ENCODE measurements around the gene TNS3. TPM values are rescaled to one million over a fixed set of nuclear protein-coding genes. Genes with fewer than 3 reads are reported as not detected.

TNS3 gene
- total and polyA plus RNA-seq, 2 of the 13 experiments (the other 11 are each of a cell fraction or from before 2014, with no cell fraction given) = 52.9 to 55.7 TPM

GRCh38 chr7:47241112-47242065, 340.5 kb downstream of the TNS3 start:
- H3K4me2 ChIP-seq (ENCODE audit: low read depth, low read length) = no peak overlapping the region
- in situ Hi-C loops (cut with HindIII; ENCODE audit: extremely low pct_ligation_motif_present, low pct_unique_long_range_greater_than_20kb) = no loop called here
- no peak overlapping the region for H2AFZ ChIP-seq (ENCODE audit: low read length)
- POLR2A ChIA-PET = no interaction called here
- H3K79me2 ChIP-seq (ENCODE audit: insufficient read depth, low read length) = no peaks in the 10 kb centered on the region
- H3K9ac ChIP-seq (ENCODE audit: insufficient read depth, low read depth, low read length) = no peak overlapping the region
- no peak overlapping the region for H3K4me3 ChIP-seq (replicated peaks in 1 of 3; ENCODE audit: insufficient read depth in 1 of 3, low read depth in 2 of 3, low read length in 3 of 3)
- intact Hi-C loops (cut with micrococcal nuclease; ENCODE audit: unreplicated experiment) = no loop called here
- H3K27ac ChIP-seq (ENCODE audit: extremely low read length, insufficient read depth, low read length) = no peak overlapping the region
- DNase-seq (ENCODE audit: low spot score) = no peak
- CTCF ChIA-PET (ENCODE audit: low intra/inter-chr PET ratio, low total read pairs) = no interaction called here
- FAIRE-seq = no peak
- peaks cover 0 to 18% of the 10 kb centered on the region in 2 experiments; a peak in 3 of 5 replicates for H3K27me3 ChIP-seq (ENCODE audit: control insufficient read depth in 1 of 2, insufficient read depth in 2 of 2, low read length in 2 of 2)
- H3K4me1 ChIP-seq (ENCODE audit: insufficient read depth, low read length) = peaks cover 8% of the 10 kb centered on the region; the same call in 1 of the 2 replicates
- H3K9me3 ChIP-seq (ENCODE audit: low read length) = no peaks in the 10 kb centered on the region
- ATAC-seq = no peak
- no peaks in the 10 kb centered on the region for H4K20me1 ChIP-seq (ENCODE audit: insufficient read depth, low read length)
- no peaks in the 10 kb centered on the region for H3K36me3 ChIP-seq (replicated peaks in 1 of 2; ENCODE audit: control insufficient read depth in 1 of 2, insufficient read depth in 2 of 2, low read length in 2 of 2)
- no TSS peak for BruUV-seq (replicated peaks)
- WGBS (ENCODE audit: low lambda C conversion rate) = 53% methylated on average over 9 of the region's 10 CpGs
- TF ChIP-seq HMGA1 (CRISPR knock-in tag; conservative IDR thresholded peaks at IDR 0.05) (no peak), ZHX1 (CRISPR knock-in tag; IDR thresholded peaks at IDR 0.05; ENCODE audit: low read depth) (no peak), ZNF614 (CRISPR knock-in tag; IDR thresholded peaks at IDR 0.05; ENCODE audit: borderline replicate concordance) (no peak), ZBTB33 (CRISPR knock-in tag; IDR thresholded peaks at IDR 0.05) (no peak), ARID2 (CRISPR knock-in tag; IDR thresholded peaks at IDR 0.05; ENCODE audit: borderline replicate concordance) (no peak), ZNF772 (CRISPR knock-in tag; IDR thresholded peaks at IDR 0.05) (no peak), ZBTB49 (CRISPR knock-in tag; IDR thresholded peaks at IDR 0.05; ENCODE audit: borderline replicate concordance) (no peak), JUNB (CRISPR knock-in tag; IDR thresholded peaks at IDR 0.05; ENCODE audit: borderline replicate concordance) (no peak), BRD4 (CRISPR knock-in tag; IDR thresholded peaks at IDR 0.05) (no peak)
- TF ChIP-seq, protein P1, sequence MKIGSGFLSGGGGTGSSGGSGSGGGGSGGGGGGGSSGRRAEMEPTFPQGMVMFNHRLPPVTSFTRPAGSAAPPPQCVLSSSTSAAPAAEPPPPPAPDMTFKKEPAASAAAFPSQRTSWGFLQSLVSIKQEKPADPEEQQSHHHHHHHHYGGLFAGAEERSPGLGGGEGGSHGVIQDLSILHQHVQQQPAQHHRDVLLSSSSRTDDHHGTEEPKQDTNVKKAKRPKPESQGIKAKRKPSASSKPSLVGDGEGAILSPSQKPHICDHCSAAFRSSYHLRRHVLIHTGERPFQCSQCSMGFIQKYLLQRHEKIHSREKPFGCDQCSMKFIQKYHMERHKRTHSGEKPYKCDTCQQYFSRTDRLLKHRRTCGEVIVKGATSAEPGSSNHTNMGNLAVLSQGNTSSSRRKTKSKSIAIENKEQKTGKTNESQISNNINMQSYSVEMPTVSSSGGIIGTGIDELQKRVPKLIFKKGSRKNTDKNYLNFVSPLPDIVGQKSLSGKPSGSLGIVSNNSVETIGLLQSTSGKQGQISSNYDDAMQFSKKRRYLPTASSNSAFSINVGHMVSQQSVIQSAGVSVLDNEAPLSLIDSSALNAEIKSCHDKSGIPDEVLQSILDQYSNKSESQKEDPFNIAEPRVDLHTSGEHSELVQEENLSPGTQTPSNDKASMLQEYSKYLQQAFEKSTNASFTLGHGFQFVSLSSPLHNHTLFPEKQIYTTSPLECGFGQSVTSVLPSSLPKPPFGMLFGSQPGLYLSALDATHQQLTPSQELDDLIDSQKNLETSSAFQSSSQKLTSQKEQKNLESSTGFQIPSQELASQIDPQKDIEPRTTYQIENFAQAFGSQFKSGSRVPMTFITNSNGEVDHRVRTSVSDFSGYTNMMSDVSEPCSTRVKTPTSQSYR (CRISPR knock-in tag; IDR thresholded peaks at IDR 0.05; ENCODE audit: borderline replicate concordance) = no peak
- TF ChIP-seq, protein P2, sequence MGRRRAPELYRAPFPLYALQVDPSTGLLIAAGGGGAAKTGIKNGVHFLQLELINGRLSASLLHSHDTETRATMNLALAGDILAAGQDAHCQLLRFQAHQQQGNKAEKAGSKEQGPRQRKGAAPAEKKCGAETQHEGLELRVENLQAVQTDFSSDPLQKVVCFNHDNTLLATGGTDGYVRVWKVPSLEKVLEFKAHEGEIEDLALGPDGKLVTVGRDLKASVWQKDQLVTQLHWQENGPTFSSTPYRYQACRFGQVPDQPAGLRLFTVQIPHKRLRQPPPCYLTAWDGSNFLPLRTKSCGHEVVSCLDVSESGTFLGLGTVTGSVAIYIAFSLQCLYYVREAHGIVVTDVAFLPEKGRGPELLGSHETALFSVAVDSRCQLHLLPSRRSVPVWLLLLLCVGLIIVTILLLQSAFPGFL (CRISPR knock-in tag; IDR thresholded peaks at IDR 0.05) = no peak

All from HepG2 (cell line).